ENCODE data around the gene UBE2I.

Gene UBE2I

GRCh38 chr16:1308977-1309885 is at the start of gene UBE2I (continued):
- TF ChIP-seq, protein P1, sequence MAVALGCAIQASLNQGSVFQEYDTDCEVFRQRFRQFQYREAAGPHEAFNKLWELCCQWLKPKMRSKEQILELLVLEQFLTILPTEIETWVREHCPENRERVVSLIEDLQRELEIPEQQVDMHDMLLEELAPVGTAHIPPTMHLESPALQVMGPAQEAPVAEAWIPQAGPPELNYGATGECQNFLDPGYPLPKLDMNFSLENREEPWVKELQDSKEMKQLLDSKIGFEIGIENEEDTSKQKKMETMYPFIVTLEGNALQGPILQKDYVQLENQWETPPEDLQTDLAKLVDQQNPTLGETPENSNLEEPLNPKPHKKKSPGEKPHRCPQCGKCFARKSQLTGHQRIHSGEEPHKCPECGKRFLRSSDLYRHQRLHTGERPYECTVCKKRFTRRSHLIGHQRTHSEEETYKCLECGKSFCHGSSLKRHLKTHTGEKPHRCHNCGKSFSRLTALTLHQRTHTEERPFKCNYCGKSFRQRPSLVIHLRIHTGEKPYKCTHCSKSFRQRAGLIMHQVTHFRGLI (tag by site-specific recombination; IDR thresholded peaks at IDR 0.05), result 0 out of 2 replicates have a peak, but pooled peaks have one; percentile 45
- TF ChIP-seq GLI2 (tag by site-specific recombination; IDR thresholded peaks at IDR 0.05; ENCODE audit: borderline replicate concordance, low read depth) (no peak), ZNF184 (tag by site-specific recombination; IDR thresholded peaks at IDR 0.05) (0 out of 2 replicates have a peak, but pooled peaks have one; percentile 45), ZNF16 (tag by site-specific recombination; IDR thresholded peaks at IDR 0.05; ENCODE audit: low read depth) (no peak), ZNF280C (tag by site-specific recombination; IDR thresholded peaks at IDR 0.05) (no peak), ZNF660 (tag by site-specific recombination; IDR thresholded peaks at IDR 0.05) (peak; percentile 9; the same call in 1 of the 2 replicates), ZNF561 (tag by site-specific recombination; IDR thresholded peaks at IDR 0.05; ENCODE audit: borderline replicate concordance) (peak; percentile 93), ZNF529 (tag by site-specific recombination; IDR thresholded peaks at IDR 0.05; ENCODE audit: insufficient replicate concordance) (no peak), ZNF19 (tag by site-specific recombination; IDR thresholded peaks at IDR 0.05; ENCODE audit: low read depth) (no peak), EGR2 (tag by site-specific recombination; IDR thresholded peaks at IDR 0.05; ENCODE audit: low read depth) (no peak), ZNF623 (tag by site-specific recombination; IDR thresholded peaks at IDR 0.05) (peak; percentile 43), ZNF266 (tag by site-specific recombination; IDR thresholded peaks at IDR 0.05; ENCODE audit: low read depth) (no peak), ZNF530 (tag by site-specific recombination; IDR thresholded peaks at IDR 0.05; ENCODE audit: low read depth) (no peak), ZNF341 (tag by site-specific recombination; IDR thresholded peaks at IDR 0.05; ENCODE audit: low read depth) (peak; percentile 12; the same call in 1 of the 2 replicates), ZIC2 (tag by site-specific recombination; IDR thresholded peaks at IDR 0.05) (peak; percentile 64), ZNF692 (tag by site-specific recombination; IDR thresholded peaks at IDR 0.05) (peak; percentile 93), ZNF629 (tag by site-specific recombination; IDR thresholded peaks at IDR 0.05) (peak; percentile 77), ZNF354C (tag by site-specific recombination; IDR thresholded peaks at IDR 0.05; ENCODE audit: borderline replicate concordance, low read depth) (no peak), ZNF837 (tag by site-specific recombination; IDR thresholded peaks at IDR 0.05) (no peak), ZNF514 (tag by site-specific recombination; IDR thresholded peaks at IDR 0.05) (no peak), ZSCAN16 (tag by site-specific recombination; IDR thresholded peaks at IDR 0.05) (no peak), ZNF571 (tag by site-specific recombination; IDR thresholded peaks at IDR 0.05) (no peak), ZFP41 (tag by site-specific recombination; IDR thresholded peaks at IDR 0.05; ENCODE audit: borderline replicate concordance) (no peak), ZNF350 (tag by site-specific recombination; IDR thresholded peaks at IDR 0.05) (no peak), HOXD13 (CRISPR knock-in tag; IDR thresholded peaks at IDR 0.05; ENCODE audit: borderline replicate concordance) (no peak), ZNF600 (tag by site-specific recombination; IDR thresholded peaks at IDR 0.05) (no peak), ZNF701 (tag by site-specific recombination; IDR thresholded peaks at IDR 0.05) (no peak)
- TF ChIP-seq, protein P2, sequence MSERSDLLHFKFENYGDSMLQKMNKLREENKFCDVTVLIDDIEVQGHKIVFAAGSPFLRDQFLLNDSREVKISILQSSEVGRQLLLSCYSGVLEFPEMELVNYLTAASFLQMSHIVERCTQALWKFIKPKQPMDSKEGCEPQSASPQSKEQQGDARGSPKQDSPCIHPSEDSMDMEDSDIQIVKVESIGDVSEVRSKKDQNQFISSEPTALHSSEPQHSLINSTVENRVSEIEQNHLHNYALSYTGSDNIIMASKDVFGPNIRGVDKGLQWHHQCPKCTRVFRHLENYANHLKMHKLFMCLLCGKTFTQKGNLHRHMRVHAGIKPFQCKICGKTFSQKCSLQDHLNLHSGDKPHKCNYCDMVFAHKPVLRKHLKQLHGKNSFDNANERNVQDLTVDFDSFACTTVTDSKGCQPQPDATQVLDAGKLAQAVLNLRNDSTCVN (tag by site-specific recombination; optimal IDR thresholded peaks at IDR 0.05), result peak; percentile 97
- TF ChIP-seq, protein P3, sequence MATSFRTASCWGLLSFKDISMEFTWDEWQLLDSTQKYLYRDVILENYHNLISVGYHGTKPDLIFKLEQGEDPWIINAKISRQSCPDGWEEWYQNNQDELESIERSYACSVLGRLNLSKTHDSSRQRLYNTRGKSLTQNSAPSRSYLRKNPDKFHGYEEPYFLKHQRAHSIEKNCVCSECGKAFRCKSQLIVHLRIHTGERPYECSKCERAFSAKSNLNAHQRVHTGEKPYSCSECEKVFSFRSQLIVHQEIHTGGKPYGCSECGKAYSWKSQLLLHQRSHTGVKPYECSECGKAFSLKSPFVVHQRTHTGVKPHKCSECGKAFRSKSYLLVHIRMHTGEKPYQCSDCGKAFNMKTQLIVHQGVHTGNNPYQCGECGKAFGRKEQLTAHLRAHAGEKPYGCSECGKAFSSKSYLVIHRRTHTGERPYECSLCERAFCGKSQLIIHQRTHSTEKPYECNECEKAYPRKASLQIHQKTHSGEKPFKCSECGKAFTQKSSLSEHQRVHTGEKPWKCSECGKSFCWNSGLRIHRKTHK (tag by site-specific recombination; IDR thresholded peaks at IDR 0.05), result no peak
- TF ChIP-seq, protein P4, sequence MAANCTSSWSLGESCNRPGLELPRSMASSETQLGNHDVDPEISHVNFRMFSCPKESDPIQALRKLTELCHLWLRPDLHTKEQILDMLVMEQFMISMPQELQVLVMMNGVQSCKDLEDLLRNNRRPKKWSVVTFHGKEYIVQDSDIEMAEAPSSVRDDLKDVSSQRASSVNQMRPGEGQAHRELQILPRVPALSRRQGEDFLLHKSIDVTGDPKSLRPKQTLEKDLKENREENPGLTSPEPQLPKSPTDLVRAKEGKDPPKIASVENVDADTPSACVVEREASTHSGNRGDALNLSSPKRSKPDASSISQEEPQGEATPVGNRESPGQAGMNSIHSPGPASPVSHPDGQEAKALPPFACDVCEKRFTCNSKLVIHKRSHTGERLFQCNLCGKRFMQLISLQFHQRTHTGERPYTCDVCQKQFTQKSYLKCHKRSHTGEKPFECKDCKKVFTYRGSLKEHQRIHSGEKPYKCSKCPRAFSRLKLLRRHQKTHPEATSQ (tag by site-specific recombination; IDR thresholded peaks at IDR 0.05), result peak; percentile 90; the same call in 1 of the 2 replicates

Data from HEK293 (cell line).